Subcutaneous adipose tissue (tissue), 4 donors: Measurements from ENCODE around the gene RASSF4. TPM values are rescaled to one million over a fixed set of nuclear protein-coding genes. Genes with fewer than 3 reads are reported as not detected.

Experiments used
- CTCF ChIP-seq: fragments of 450-650 bp; IDR thresholded peaks from one replicate; pipeline ENCODE4 v1.5.1; 2016; ENCODE audit warnings: low read depth, mild to moderate bottlenecking, control low read depth, antibody characterized with exemption, moderate library complexity
- total RNA-seq, 4 donors: library from RNA; depleted of rRNA; stranded (reverse); fragments of >200 nt; gene quantifications; one replicate each; pipeline ENCODE4 v1.1.0, GENCODE V29; 2016

Gene RASSF4
- total RNA-seq, 4 donors from 2014 or later: 81.0 to 346 (median 156) TPM

GRCh38 chr10:44995914-44996669 lies 36.5 kb downstream of the RASSF4 start:
- no peak for TF ChIP-seq CTCF

- no peak for TF ChIP-seq CTCF
Measured at GRCh38 chr10:44997105-44997748, 37.6 kb downstream of the RASSF4 start.

- no peak for TF ChIP-seq CTCF
Measured at GRCh38 chr10:44998146-44998631, 38.6 kb downstream of the RASSF4 start.

GRCh38 chr10:45000138-45000751 lies 40.6 kb downstream of the RASSF4 start:
- TF ChIP-seq CTCF: no peak

- no peak for TF ChIP-seq CTCF
Measured at GRCh38 chr10:45000752-45001380, 41.3 kb downstream of the RASSF4 start, which contains the start of gene ZNF22. Gene ZNF22, plus strand, starts transcription at chr10:45000923. Its CDS starts 2,446 bp downstream, at chr10:45003369.

- no peak for TF ChIP-seq CTCF
Measured at GRCh38 chr10:45001381-45002148, 42.0 kb downstream of the RASSF4 start.
